HepG2 (cell line): ENCODE measurements around the gene ZMYND8. TPM values are rescaled to one million over a fixed set of nuclear protein-coding genes. Genes with fewer than 3 reads are reported as not detected.

Experiments
- ATAC-seq: fragments of 200-7000 bp; cut with Tn5 transposase; 3 replicates; pipeline ENCODE4 v1.9.1; 2020; ENCODE audit warnings: mild to moderate bottlenecking, moderate library complexity
- BruUV-seq: library from RNA; stranded (reverse); fragments of 400-500 nt; replicated peaks from 2 replicates; lab custom pipeline; 2021; lab: Mats Ljungman, UMichigan
- CTCF ChIA-PET: fragments of 300-600 bp; formaldehyde crosslinking; extraction: SDS; loops from one replicate; lab custom pipeline; 2021; ENCODE audit warnings: low total read pairs, inconsistent platforms, low intra/inter-chr PET ratio; lab: Yijun Ruan, JAX
- POLR2A ChIA-PET: fragments of 350-600 bp; sonication (Branson Sonifier 250); formaldehyde crosslinking; loops from one replicate; lab custom pipeline; 2020; ENCODE audit warnings: antibody characterized with exemption, inconsistent platforms; lab: Yijun Ruan, JAX
- DNase-seq: peaks from one replicate; pipeline ENCODE4 v3.0.0-alpha.2; 2015; ENCODE audit warnings: low spot score
- FAIRE-seq: peaks from 3 replicates; lab custom pipeline; 2011; peaks lifted over from hg19 to GRCh38; lab: Jason Lieb, UNC
- H2AFZ ChIP-seq: one replicate; pipeline ENCODE4 v1.6.1; 2011; ENCODE audit warnings: low read length, inconsistent platforms
- H3K27ac ChIP-seq: fragments of 300-600 bp; 3 replicates; pipeline ENCODE4 v1.8.0; 2011; ENCODE audit warnings: mixed run types, mild to moderate bottlenecking, mixed read lengths, low read length, inconsistent platforms; ENCODE audit not compliant: insufficient read depth; ENCODE audit errors: extremely low read length
- H3K27me3 ChIP-seq, 2 experiments: fragments of 200-600 bp in 1 of 2; 2 replicates in 1 of 2; 3 replicates in 1 of 2; pipeline versions ENCODE4 v1.6.0 to v1.8.0; 2011; ENCODE audit warnings: low read length in 2 of 2, mild to moderate bottlenecking in 2 of 2, moderate library complexity in 2 of 2, inconsistent platforms in 1 of 2; ENCODE audit not compliant: insufficient read depth in 2 of 2, control insufficient read depth in 1 of 2
- H3K36me3 ChIP-seq, 2 experiments: fragments of 200-600 bp in 1 of 2; replicated peaks in 1 of 2; 2 replicates in 1 of 2; 3 replicates in 1 of 2; pipeline versions ENCODE4 v1.5.1 to v1.8.0; 2011; ENCODE audit warnings: low read length in 2 of 2, inconsistent platforms in 1 of 2; ENCODE audit not compliant: insufficient read depth in 2 of 2, control insufficient read depth in 1 of 2
- H3K4me1 ChIP-seq: 2 replicates; pipeline ENCODE4 v1.5.1; 2012; ENCODE audit warnings: low read length, inconsistent platforms; ENCODE audit not compliant: insufficient read depth
- H3K4me2 ChIP-seq: 2 replicates; pipeline ENCODE4 v1.6.0; 2011; ENCODE audit warnings: low read depth, low read length, inconsistent platforms
- H3K4me3 ChIP-seq, 3 experiments: fragments of 200-600 bp in 1 of 3; sonication (generic), shearing (Covaris generic) in 1 of 3; replicated peaks in 1 of 3; 2 replicates each; pipeline ENCODE4 v1.5.1; 2011 to 2016; ENCODE audit warnings: low read length in 3 of 3, inconsistent platforms in 2 of 3, low read depth in 2 of 3, mild to moderate bottlenecking in 2 of 3, control low read depth in 1 of 3, mixed read lengths in 1 of 3; ENCODE audit not compliant: insufficient read depth in 1 of 3
- H3K79me2 ChIP-seq: one replicate; pipeline ENCODE4 v1.6.1; 2011; ENCODE audit warnings: low read length, inconsistent platforms; ENCODE audit not compliant: insufficient read depth
- H3K9ac ChIP-seq: 2 replicates; pipeline ENCODE4 v1.6.0; 2011; ENCODE audit warnings: mild to moderate bottlenecking, low read depth, low read length, inconsistent platforms; ENCODE audit not compliant: insufficient read depth
- H3K9me3 ChIP-seq: 2 replicates; pipeline ENCODE4 v1.5.1; 2012; ENCODE audit warnings: mild to moderate bottlenecking, low read length
- H4K20me1 ChIP-seq: 2 replicates; pipeline ENCODE4 v1.6.0; 2011; ENCODE audit warnings: inconsistent platforms, mild to moderate bottlenecking, low read length, moderate library complexity; ENCODE audit not compliant: insufficient read depth
- ATAD3A ChIP-seq: sonication (generic); formaldehyde crosslinking; IDR thresholded peaks from 2 replicates; pipeline ENCODE4 v1.4.0; 2020; ENCODE audit warnings: missing genetic modification reagents
- CSRNP2 ChIP-seq: sonication (generic); formaldehyde crosslinking; conservative IDR thresholded peaks from 2 replicates; pipeline ENCODE4 v1.8.0; 2022; ENCODE audit warnings: low read depth, missing genetic modification reagents
- MBD4 ChIP-seq: IDR thresholded peaks from 2 replicates; pipeline ENCODE4 v1.6.1; 2012; ENCODE audit warnings: low read length, inconsistent platforms, borderline replicate concordance
- PCBP1 ChIP-seq: fragments of 200-400 bp; formaldehyde crosslinking; IDR thresholded peaks from 2 replicates; pipeline ENCODE4 v1.6.1; 2017; ENCODE audit warnings: mild to moderate bottlenecking, low read depth, low read length, borderline replicate concordance
- POGZ ChIP-seq: sonication (generic); formaldehyde crosslinking; IDR thresholded peaks from 2 replicates; pipeline ENCODE4 v1.4.0; 2020; ENCODE audit warnings: mild to moderate bottlenecking, missing genetic modification reagents
- RBM22 ChIP-seq: fragments of 200-400 bp; formaldehyde crosslinking; optimal IDR thresholded peaks from 2 replicates; pipeline ENCODE3; 2017; ENCODE audit warnings: mild to moderate bottlenecking, low read length, moderate library complexity
- SAP130 ChIP-seq: IDR thresholded peaks from 2 replicates; pipeline ENCODE4 v1.6.1; 2016; ENCODE audit warnings: low read depth
- SPEN ChIP-seq: sonication (generic); formaldehyde crosslinking; IDR thresholded peaks from 2 replicates; pipeline ENCODE4 v1.5.1; 2020; ENCODE audit warnings: low read depth, mild to moderate bottlenecking, missing genetic modification reagents
- THAP11 ChIP-seq: IDR thresholded peaks from 2 replicates; pipeline ENCODE4 v1.6.1; 2016; ENCODE audit warnings: missing biosample characterization, missing genetic modification reagents
- ZBTB14 ChIP-seq: sonication (generic); formaldehyde crosslinking; IDR thresholded peaks from 2 replicates; pipeline ENCODE4 v1.4.0; 2020; ENCODE audit warnings: missing genetic modification reagents
- ZBTB20 ChIP-seq: sonication (generic); formaldehyde crosslinking; IDR thresholded peaks from 2 replicates; pipeline ENCODE4 v1.8.1; 2023; ENCODE audit warnings: missing genetic modification reagents, low read depth, mild to moderate bottlenecking, borderline replicate concordance
- ZBTB39 ChIP-seq: sonication (generic); formaldehyde crosslinking; IDR thresholded peaks from 2 replicates; pipeline ENCODE4 v1.5.0; 2020; ENCODE audit warnings: missing genetic modification reagents
- ZNF460 ChIP-seq: sonication (generic); formaldehyde crosslinking; IDR thresholded peaks from 2 replicates; pipeline ENCODE4 v1.5.1; 2020; ENCODE audit warnings: missing genetic modification reagents, mild to moderate bottlenecking, borderline replicate concordance
- WGBS: methylation state at CpG from one replicate; pipeline ENCODE4 v1.1.6; 2017; ENCODE audit warnings: low lambda C conversion rate; 5-methylcytosine and 5-hydroxymethylcytosine counted together
- in situ Hi-C: cut with HindIII; loops from 2 replicates; pipeline ENCODE4 v1.10.0; 2017; ENCODE audit warnings: low pct_unique_long_range_greater_than_20kb; ENCODE audit not compliant: extremely low pct_ligation_motif_present
- intact Hi-C: fragments of 100-400 bp; cut with micrococcal nuclease; formaldehyde crosslinking; loops from one replicate; pipeline ENCODE4 v1.10.0; 2022; ENCODE audit not compliant: unreplicated experiment
- polyA plus RNA-seq, 8 experiments: library from polyadenylated mRNA; depleted of rRNA in 3 of 8; stranded (reverse) in 7 of 8; unstranded in 1 of 8; fragments of >200 nt; fragmentation: Illumina TruSeq in 4 of 8; extraction: Trizol in 4 of 8; gene quantifications; 2 replicates each; pipeline versions ENCODE4 v1.2.1 to v1.2.3, GENCODE V29; 2011 to 2016; ENCODE audit warnings: low read depth in 4 of 8, missing spikeins in 1 of 8, mixed read lengths in 1 of 8; ENCODE audit not compliant: insufficient read depth in 1 of 8
- total RNA-seq, 5 experiments: library from RNA; depleted of rRNA; stranded (reverse); fragments of >200 nt; fragmentation: Illumina TruSeq; extraction: Trizol; gene quantifications; 2 replicates each; pipeline ENCODE4 v1.2.3, GENCODE V29; 2016; ENCODE audit warnings: low read depth in 1 of 5

Gene ZMYND8
- total and polyA plus RNA-seq, 2 of the 13 experiments (the other 11 are each of a cell fraction or from before 2014, with no cell fraction given) = 53.9 to 84.7 TPM

GRCh38 chr20:47235111-47235510 lies 121.4 kb downstream of the ZMYND8 start:
- BruUV-seq = no TSS peak

GRCh38 chr20:47233333-47234188 lies 122.9 kb downstream of the ZMYND8 start:
- Histone ChIP-seq H4K20me1 (peaks cover 71% of the 10 kb centered on the region), H3K4me1 (peaks cover 60% of the 10 kb centered on the region), H3K36me3 (peaks cover 52 to 84% of the 10 kb centered on the region in 2 experiments), H3K4me2 (peak overlapping the region; percentile 46), H3K27ac (peak overlapping the region; percentile 83), H3K9me3 (no peaks in the 10 kb centered on the region), H3K4me3 (peak overlapping the region in 1 of 3 experiments; percentile 26; a peak in 1 of 6 replicates), H2AFZ (no peak overlapping the region), H3K79me2 (peaks cover 10% of the 10 kb centered on the region), H3K27me3 (no peaks in the 10 kb centered on the region), H3K9ac (peak overlapping the region; percentile 17; the same call in 1 of the 2 replicates)
- ChIA-PET CTCF (interaction anchor here (0.5 kb wide), 1 partner anchor 149 kb away, joined by 3 read pairs; no protein-coding TSS in a partner anchor), POLR2A (interaction anchor here (0.7 to 2.9 kb wide), 9 partner anchors 10 to 127 kb away, joined by 3 to 27 read pairs (median 4); partner anchors contain the start of gene ZMYND8)
- peak; percentile 100 for FAIRE-seq
- 35% methylated on average over 9 of the region's 9 CpGs for WGBS
- peak; percentile 100 for DNase-seq
- intact Hi-C loops (loop anchor here (1.0 to 5.0 kb wide), 3 partner anchors 33 to 84 kb away; no protein-coding TSS in a partner anchor), in situ Hi-C loops (no loop called here)
- BruUV-seq = no TSS peak
- ATAC-seq = peak; percentile 96
- TF ChIP-seq ZBTB39 (CRISPR knock-in tag) = peak; percentile 81; the same call in 1 of the 2 replicates
- TF ChIP-seq CSRNP2 (CRISPR knock-in tag) = no peak
- no peak for TF ChIP-seq ZBTB20 (CRISPR knock-in tag)
- peak; percentile 39; the same call in 1 of the 2 replicates for TF ChIP-seq MBD4
- no peak for TF ChIP-seq ZBTB14
- TF ChIP-seq ATAD3A (CRISPR knock-in tag) = no peak
- peak; percentile 78 for TF ChIP-seq THAP11 (CRISPR knock-in tag)
- peak; percentile 89 for TF ChIP-seq POGZ (CRISPR knock-in tag)
- peak; percentile 99 for TF ChIP-seq SAP130

More at GRCh38 chr20:47235111-47235510, 121.4 kb downstream of the ZMYND8 start:
- Histone ChIP-seq H3K4me3 (no peak overlapping the region), H3K4me2 (no peak overlapping the region), H3K27ac (no peak overlapping the region), H3K4me1 (peaks cover 60% of the 10 kb centered on the region), H3K27me3 (no peaks in the 10 kb centered on the region), H2AFZ (no peak overlapping the region), H4K20me1 (peaks cover 72% of the 10 kb centered on the region), H3K79me2 (peaks cover 10% of the 10 kb centered on the region), H3K9ac (no peak overlapping the region), H3K36me3 (peaks cover 50 to 83% of the 10 kb centered on the region in 2 experiments), H3K9me3 (no peaks in the 10 kb centered on the region)
- 94% methylated on average over 6 of the region's 6 CpGs for WGBS
- DNase-seq (no peak), FAIRE-seq (no peak), ATAC-seq (no peak)
- intact Hi-C loops (no loop called here), in situ Hi-C loops (no loop called here)
- TF ChIP-seq ZNF460 (CRISPR knock-in tag) (peak; percentile 25; the same call in 1 of the 2 replicates), SPEN (0 out of 2 replicates have a peak, but pooled peaks have one; percentile 18), RBM22 (peak; percentile 66), PCBP1 (no peak)
- ChIA-PET POLR2A (interaction anchor here (2.9 kb wide), 1 partner anchor 122 kb away, joined by 27 read pairs; the partner anchor contains the start of gene ZMYND8), CTCF (no interaction called here)
